HEK293T (cell line): ENCODE data around the gene ALKBH4.
"Not testable (repeated sequence)": the region's sequence is repeated elsewhere in the genome, so short reads cannot be mapped to it uniquely, and the experiment has no call there.

Source experiments
- ARNT ChIP-seq: fragments of 450-650 bp; IDR thresholded peaks from 2 replicates; pipeline ENCODE4 v1.6.1; 2017; ENCODE audit warnings: mild to moderate bottlenecking
- CTBP1 ChIP-seq: fragments of 450-650 bp; IDR thresholded peaks from 2 replicates; pipeline ENCODE4 v1.6.1; 2016; ENCODE audit warnings: borderline replicate concordance
- ELF4 ChIP-seq: fragments of 450-650 bp; IDR thresholded peaks from 2 replicates; pipeline ENCODE4 v1.6.1; 2017; ENCODE audit warnings: antibody characterized with exemption
- FOXA1 ChIP-seq: fragments of 450-650 bp; IDR thresholded peaks from 2 replicates; pipeline ENCODE4 v1.6.1; 2016; ENCODE audit warnings: mild to moderate bottlenecking
- FOXK2 ChIP-seq: fragments of 450-650 bp; IDR thresholded peaks from 2 replicates; pipeline ENCODE4 v1.6.1; 2016; ENCODE audit warnings: mild to moderate bottlenecking
- FOXM1 ChIP-seq: fragments of 450-650 bp; IDR thresholded peaks from 2 replicates; pipeline ENCODE4 v1.6.1; 2017; ENCODE audit warnings: mild to moderate bottlenecking, borderline replicate concordance
- HDGF ChIP-seq: fragments of 450-650 bp; IDR thresholded peaks from 2 replicates; pipeline ENCODE4 v1.6.1; 2017; ENCODE audit warnings: antibody characterized with exemption, borderline replicate concordance
- L3MBTL2 ChIP-seq: fragments of 450-650 bp; conservative IDR thresholded peaks from 2 replicates; pipeline ENCODE4 v1.6.1; 2016; ENCODE audit warnings: mild to moderate bottlenecking
- SP1 ChIP-seq: fragments of 450-650 bp; IDR thresholded peaks from 2 replicates; pipeline ENCODE4 v1.6.1; 2017
- SUZ12 ChIP-seq: fragments of 450-650 bp; IDR thresholded peaks from 2 replicates; pipeline ENCODE4 v1.6.1; 2016; ENCODE audit warnings: mild to moderate bottlenecking
- TARDBP ChIP-seq: fragments of 450-650 bp; IDR thresholded peaks from 2 replicates; pipeline ENCODE4 v1.6.1; 2016
- ZNF384 ChIP-seq: fragments of 450-650 bp; IDR thresholded peaks from 2 replicates; pipeline ENCODE4 v1.6.1; 2016
- TF ChIP-seq, protein P1 (sequence below): fragments of 450-650 bp; IDR thresholded peaks from 2 replicates; pipeline ENCODE4 v1.6.1; 2016

DNA sequence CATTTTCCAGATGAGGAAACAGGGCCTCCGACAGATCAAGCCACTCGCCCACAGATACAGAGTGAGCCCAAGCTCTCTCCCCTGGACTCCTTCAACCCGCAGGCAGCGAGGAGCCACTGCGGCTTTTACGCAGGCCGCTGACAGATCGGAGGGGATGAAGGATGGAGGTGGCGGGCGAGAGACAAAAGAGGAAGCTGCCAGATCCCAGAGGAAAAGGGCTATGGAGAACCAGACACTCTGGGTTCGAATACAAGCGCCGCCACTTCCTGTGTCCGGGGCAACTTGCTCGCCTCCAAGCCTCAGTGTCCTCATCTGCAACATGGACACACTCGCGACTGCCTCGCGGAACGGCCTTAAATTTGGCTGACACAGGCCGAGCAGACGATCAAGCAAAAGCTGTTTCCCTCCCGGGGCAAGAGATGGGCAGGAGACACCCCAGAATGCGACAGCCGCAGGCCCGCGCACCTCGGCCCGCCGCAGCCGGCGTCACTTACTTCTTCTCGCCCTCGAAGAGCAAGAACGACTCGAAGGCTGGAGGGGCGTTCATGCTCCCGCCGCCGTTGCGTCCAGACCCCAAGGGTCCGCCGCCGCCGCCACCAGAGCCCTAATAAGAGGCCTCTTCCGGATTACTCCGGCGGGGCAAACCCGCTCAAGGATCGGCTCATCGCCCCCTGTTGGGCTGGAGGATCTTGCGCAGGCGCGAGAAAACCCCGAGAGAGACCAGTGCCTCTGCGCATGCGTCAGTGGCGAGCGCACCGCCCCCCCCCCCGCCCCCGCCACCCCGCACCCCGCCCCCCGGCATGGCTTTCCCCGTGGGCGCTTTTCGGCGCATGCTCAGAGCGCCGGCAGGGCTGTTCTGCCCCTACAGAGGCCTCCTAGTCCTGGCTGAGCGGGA, 13.9 kb upstream of the ALKBH4 start, which contains the start of gene POLR2J:
- not testable (repeated sequence) for TF ChIP-seq ZNF384, FOXA1, SP1, ELF4, FOXK2, CTBP1, FOXM1, SUZ12, HDGF, ARNT, TARDBP, L3MBTL2
- TF ChIP-seq, protein P1, sequence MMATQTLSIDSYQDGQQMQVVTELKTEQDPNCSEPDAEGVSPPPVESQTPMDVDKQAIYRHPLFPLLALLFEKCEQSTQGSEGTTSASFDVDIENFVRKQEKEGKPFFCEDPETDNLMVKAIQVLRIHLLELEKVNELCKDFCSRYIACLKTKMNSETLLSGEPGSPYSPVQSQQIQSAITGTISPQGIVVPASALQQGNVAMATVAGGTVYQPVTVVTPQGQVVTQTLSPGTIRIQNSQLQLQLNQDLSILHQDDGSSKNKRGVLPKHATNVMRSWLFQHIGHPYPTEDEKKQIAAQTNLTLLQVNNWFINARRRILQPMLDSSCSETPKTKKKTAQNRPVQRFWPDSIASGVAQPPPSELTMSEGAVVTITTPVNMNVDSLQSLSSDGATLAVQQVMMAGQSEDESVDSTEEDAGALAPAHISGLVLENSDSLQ: not testable (repeated sequence)
